SIG-M5 treated with dmso at 0.1 percent for 504 hours (cell line): ENCODE data around the gene DIABLO.
"Not testable (repeated sequence)": the region's sequence is repeated elsewhere in the genome, so short reads cannot be mapped to it uniquely, and the experiment has no call there.

Experiments
- DNase-seq: peaks from one replicate; lab custom pipeline; 2025; ENCODE audit not compliant: unreplicated experiment; lab: John Stamatoyannopoulos, UW

DIABLO gene

GRCh38 chr12:122225683-122226365 is at the start of gene DIABLO:
Gene DIABLO, minus strand, starts transcription at chr12:122226052. Its CDS starts 38 bp downstream, at chr12:122226014.
- peak; percentile 99 for DNase-seq

- no peak for DNase-seq
Observed at GRCh38 chr12:122275459-122275858, 49.6 kb upstream of the DIABLO start.

DNA sequence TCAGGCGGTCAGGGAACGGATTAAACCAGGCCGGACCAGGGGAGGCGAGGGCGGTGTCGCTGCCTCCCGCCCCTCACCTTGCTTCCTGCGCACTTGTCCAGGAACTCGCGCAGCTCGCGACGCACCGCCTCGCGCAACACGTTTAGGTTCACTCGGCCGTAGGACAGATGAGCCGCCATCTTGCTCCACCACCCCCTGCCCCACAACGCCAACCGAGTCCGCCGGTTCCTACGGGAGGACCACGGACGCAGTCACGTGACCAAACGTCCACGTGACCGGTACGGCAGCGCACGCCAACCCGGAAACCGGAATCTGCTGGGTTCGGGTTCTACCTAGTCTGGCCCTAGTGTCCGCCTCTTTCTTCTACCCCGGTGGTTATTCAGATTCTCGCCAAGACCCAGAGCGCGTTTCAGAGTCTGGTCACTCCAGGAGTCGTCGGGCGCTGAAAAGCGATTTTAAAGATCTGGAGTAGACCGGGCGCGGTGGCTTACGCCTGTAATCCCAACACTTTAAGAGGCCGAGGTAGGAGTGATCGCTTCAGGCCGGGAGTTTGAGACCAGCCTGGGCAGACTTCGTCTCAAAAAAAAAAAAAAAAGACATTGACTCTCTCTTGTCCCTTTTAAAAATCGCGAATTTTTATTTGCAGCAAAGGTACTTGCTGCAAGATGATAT is 40.5 kb upstream of the DIABLO start, which contains the start of gene VPS33A:
TSS of gene VPS33A (minus strand) at position 265 of the 672 bp plus-strand sequence. CDS start at position 179, 86 bp downstream.
- peak; percentile 95 for DNase-seq

- peak; percentile 30 for DNase-seq
Observed at GRCh38 chr12:122265886-122266229, 40.0 kb upstream of the DIABLO start.

GRCh38 chr12:122265476-122265875 is 39.6 kb upstream of the DIABLO start:
- DNase-seq, result no peak

DNA sequence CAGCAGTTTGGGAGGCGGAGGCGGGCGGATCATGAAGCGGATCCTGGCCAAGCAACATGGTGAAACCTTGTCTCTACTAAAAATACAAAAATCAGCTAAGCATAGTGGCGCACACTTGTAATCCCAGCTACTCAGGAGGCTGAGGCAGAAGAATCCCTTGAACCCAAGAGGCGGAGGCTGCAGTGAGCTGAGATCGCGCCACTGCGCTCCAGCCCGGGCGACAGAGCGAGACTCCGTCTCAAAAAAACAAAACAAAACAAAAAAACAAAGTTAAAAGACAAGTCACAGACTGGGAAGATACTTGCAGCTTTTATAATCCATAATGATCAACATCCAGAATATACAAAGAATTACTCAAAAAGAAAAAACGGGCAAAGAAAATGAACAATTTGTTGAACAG is 34.9 kb upstream of the DIABLO start:
- DNase-seq, result not testable (repeated sequence)

- not testable (repeated sequence) for DNase-seq
Observed at GRCh38 chr12:122258939-122259338, 33.1 kb upstream of the DIABLO start.

- not testable (repeated sequence) for DNase-seq
Observed at GRCh38 chr12:122258462-122258861, 32.6 kb upstream of the DIABLO start.

DNA sequence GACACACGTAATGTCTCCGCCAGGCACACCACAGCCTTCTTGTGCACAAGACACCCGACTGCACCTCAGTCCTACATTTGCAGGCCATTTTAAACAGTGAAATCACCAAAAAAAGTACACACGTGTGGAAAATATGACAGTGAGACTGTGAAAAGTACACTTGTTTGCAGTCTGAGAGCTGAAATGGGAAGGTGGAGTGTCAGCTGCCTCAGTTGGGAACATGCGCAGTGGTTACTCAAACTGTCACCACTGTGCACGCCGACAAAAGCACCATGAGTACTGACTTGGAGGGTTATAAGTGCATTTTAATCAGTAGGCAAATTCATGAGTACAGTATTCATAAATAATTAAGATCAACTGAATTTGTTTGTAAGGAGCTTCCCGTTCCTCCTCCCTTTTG is 24.7 kb upstream of the DIABLO start:
- no peak for DNase-seq

GRCh38 chr12:122250047-122250446 is 24.2 kb upstream of the DIABLO start:
- no peak for DNase-seq

DNA sequence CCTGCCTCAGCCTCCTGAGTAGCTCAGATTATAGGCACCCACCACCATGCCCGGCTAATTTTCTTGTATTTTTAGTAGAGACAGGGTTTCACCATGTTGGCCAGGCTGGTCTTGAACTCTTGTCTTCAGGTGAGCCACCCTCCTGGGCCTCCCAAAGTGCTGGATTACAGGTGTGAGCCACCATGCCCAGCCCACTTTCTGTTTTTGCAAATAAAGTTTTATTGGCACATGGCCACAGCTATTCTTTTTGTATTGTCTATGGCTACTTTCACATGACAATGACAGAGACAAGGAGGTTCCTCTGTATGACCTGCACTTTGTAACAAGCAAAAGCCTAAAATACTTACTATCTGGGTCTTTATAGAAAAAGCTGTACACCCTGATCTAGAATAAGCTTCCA is 19.7 kb upstream of the DIABLO start:
- no peak for DNase-seq

- no peak for DNase-seq
Observed at GRCh38 chr12:122244565-122245371, 18.9 kb upstream of the DIABLO start.

GRCh38 chr12:122243965-122244364 is 18.1 kb upstream of the DIABLO start:
- DNase-seq, result no peak

DNA sequence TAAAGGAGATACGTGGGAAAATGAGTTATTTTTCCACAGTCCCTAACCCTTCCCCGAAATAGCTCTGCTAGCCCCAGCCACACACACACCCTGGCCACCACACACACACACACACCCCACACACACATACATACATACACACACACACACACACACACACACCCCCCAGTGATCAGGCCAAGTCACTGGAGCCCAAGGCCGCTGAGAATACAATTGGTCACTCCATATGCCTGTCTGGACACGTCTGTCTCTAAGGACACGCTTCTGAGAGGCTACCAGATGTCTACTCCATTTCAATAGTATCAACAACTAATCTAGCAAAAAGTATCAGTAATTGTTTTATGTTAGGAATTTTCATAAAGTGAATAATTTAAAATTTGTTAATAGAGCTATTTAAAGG is 13.0 kb upstream of the DIABLO start:
- no peak for DNase-seq

GRCh38 chr12:122235741-122236140 is 9.9 kb upstream of the DIABLO start:
- peak; percentile 73 for DNase-seq

DNA sequence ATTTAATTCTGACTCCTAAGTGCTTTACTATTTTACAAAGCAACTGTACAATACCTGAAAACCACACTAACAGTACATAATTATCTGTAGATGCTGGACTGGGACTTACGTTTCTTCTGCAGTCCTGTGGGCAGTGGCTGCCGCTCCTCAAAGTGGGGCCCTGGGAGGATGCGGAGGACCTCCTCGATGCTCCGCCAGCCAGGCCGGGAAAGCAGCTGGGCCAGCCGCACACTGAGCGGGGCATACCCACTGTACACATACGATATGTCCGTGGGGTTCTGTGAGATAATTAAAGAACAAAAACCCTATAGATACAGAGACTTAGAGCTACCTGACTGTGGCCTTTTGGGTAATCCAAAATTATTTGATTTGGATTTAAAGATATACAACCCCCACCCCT is 6.8 kb upstream of the DIABLO start:
- DNase-seq, result no peak

DNA sequence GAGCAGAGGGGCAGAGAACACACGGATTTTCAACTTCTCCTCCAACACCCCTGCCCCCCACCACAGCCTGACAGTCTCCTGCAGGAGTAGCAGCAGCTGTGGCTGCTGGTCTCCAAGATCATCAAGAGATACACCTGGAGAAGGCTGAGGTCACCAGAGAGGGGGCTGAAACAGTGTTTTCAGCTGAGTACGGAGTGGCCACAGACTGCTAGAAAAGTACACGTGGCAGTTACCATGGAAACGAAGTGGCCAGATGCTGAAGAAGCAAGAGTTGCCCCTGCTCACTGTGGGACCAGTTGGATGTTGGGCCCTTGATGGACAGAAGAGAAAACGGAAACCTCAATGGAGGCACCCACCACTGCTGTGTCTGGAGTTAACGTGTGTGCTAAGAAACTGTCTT is 4.9 kb upstream of the DIABLO start:
- no peak for DNase-seq

DNA sequence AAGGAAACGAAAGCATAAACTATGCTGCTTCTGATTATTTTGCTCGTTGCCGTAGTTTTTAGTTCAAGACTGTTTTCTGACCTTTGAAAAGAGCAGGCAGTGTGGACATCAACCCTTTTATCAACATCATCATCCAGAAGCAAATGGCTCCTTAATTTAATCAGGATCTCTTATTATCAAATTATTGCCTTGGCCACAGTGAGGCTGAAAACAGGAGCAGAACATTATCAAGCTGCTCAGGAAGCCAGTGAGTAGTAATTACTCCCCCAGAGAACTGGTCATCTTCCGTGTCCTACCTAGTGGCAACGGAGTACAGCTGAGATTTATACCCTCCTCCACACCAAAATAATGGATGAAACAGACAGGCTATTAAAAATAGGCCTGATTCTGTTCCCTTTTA is 2.2 kb upstream of the DIABLO start:
- DNase-seq, result no peak

GRCh38 chr12:122227341-122227740 is 1.5 kb upstream of the DIABLO start:
- no peak for DNase-seq

DNA sequence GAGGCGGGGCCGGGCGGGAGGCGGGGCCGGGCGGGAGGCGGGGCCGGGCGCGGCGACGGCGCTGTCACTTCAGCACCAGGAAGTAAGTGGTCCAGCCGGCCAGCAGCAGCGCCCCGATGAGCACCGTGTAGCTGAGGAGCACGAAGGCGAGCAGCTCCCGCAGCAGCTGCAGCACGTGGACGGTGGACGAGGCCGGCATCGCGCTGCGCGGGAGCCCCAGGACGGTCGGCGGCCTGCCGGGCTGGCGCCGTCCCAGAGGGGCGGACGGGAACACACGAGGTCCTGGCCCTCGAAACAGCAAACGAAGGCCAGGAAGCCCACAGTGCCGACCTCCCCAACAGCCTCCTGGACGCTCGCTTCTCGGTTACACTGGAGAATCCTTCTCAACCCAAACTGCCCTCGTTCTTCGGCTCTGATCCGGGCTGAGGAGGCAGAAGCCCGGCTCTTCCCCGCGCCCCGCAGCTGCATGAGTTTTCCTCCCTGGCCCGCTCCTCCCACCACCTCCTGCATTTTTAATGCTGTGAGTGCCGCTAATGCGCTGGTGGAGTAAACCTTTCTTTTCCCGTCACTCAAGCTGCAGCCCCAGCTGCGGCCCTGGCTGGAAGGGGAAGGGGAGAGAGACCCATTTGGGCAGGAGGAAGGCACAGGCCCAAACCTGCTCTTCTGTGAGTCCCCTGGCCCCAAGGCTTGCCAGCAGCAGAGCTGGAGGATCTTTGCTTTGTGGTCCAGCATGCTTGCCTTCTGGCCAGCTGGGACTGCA is 694 bp upstream of the DIABLO start:
- DNase-seq, result no peak

GRCh38 chr12:122216445-122216844 is 9.4 kb downstream of the DIABLO start:
- no peak for DNase-seq
